Activated T-cell treated with anti-CD3 and anti-CD28 coated beads for 24 hours (primary cell): ENCODE data around the gene C5orf63.
"Not testable (repeated sequence)": the region's sequence is repeated elsewhere in the genome, so short reads cannot be mapped to it uniquely, and the experiment has no call there.

Source experiments
- DNase-seq: peaks from one replicate; pipeline ENCODE4 v3.0.0-alpha.2; 2020; ENCODE audit warnings: low read depth

Gene C5orf63

DNA sequence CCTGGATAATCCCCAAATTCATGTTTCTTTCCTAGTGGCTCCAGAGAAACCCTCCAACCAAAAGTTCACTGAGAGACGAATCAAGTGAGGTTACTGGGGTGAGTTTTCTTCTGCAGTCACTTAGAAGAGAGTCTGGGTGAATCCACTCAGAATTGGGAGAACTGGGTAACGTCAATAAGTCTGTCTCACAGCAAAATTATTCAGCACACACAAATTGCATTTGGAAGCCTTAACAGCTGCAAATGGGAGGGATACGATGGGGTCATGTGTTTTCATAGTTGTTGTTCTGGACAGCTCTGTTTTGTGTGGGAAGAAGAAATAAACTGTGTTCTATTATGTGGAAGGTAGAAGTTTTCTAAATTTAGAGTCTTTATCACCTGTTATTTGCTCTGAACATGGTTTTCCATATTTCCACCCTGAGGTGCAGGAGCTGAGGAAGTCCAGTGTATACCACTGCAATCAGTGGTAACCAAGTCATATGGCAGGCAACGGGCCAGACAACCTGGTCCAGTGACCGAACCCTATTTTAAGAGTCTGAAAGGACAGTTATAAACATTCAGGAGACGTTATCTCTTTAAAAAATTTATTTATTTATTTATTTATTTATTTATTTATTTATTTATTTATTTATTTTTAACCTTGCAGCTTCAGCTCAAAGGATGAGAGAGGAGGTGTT is 64.9 kb downstream of the C5orf63 start:
- no peak for DNase-seq

- DNase-seq = no peak
Measured at GRCh38 chr5:127007522-127007921, 65.8 kb downstream of the C5orf63 start.

DNA sequence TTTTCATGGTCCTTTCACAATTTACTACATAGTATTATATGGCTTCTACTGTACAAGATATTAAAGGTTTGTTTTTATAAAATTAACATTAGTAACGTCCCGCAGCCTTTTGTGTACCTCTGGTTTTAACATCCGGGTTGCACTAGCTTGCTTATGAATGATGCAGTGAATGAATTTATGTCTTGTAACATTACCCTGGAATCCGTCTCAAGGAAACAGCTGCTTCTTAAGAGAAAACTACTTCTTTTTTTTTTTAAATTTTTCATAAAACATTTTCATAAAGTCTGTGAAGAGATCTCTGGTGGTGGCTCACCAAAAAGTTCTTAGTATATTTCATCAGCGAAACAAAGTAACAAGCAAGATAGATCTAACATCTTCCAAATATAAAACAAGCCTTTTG is 66.6 kb downstream of the C5orf63 start:
- DNase-seq = no peak

- DNase-seq = not testable (repeated sequence)
Measured at GRCh38 chr5:127005282-127005681, 68.0 kb downstream of the C5orf63 start.

- DNase-seq = no peak
Measured at GRCh38 chr5:127004721-127005120, 68.6 kb downstream of the C5orf63 start.

DNA sequence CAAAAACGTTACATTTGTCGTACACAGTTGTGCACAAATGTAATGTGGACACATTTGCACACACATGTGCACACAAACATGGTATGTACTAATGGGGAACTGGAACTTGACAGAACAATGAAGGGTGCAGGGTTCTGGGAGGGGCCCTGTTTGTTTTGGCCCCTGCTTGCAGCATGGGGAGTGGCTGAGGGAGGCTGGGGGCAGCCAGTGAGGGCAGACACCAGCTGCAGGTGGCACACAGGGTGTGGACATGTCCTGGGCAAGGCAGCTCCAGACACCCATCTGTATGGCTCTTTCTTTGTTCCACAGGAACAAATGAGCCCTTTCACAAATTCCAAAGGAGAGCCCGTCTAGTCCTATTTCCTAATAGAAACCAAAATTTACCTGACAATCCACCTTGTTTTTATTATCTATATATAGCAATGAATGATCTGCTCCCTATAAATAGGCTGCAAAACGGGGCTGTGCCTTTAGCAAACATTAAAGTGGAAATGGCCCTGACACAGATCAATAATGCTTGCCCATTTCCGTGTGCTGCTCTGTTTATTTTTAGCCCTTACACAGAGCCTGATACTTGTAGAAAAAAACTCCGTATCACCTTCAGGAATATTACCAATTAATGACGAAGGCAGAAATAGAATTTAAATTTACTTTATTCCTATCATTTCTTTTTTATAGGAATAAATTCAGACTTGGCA is 69.4 kb downstream of the C5orf63 start:
- no peak for DNase-seq

- no peak for DNase-seq
Measured at GRCh38 chr5:127002390-127002789, 70.9 kb downstream of the C5orf63 start.

DNA sequence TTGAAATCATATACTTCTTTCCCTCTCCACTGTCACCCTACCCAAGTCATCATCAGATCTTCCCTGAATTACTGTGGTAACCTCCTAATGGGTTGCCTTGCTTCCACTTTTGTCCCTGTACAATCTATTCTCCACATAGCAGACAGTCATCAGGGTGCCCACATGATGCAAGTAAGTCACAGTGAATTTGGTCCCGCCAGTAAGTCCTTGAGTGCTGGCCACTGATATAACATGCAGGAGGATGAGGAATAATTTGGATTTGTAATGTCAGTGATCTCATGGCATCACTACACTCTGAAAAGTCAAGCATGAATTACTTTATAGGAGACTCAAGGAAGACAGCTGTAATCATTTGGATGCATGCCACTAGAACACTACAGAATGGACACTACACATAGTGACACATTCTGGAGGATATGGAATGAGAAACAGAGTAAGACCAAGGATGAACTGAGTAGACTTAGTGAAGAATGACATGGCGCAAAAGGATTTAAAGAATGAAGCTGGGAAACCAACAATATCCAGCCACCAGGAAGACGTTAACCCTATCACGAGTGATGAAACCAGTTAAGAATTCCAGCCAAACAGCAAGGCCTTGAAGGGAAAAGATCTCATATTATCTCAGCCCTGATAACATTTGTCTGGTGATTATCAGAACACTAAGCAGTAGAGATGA is 71.5 kb downstream of the C5orf63 start:
- DNase-seq = no peak
